HEK293 (cell line): ENCODE measurements around the gene GRIA1.

Experiments used
- CTCF ChIP-seq: fragments of 450-650 bp; formaldehyde crosslinking; IDR thresholded peaks from 2 replicates; pipeline ENCODE4 v1.5.1; 2016; ENCODE audit warnings: missing biosample characterization, missing genetic modification characterization
- GLI4 ChIP-seq: fragments of 450-650 bp; formaldehyde crosslinking; IDR thresholded peaks from 2 replicates; pipeline ENCODE4 v1.5.1; 2016; ENCODE audit warnings: missing biosample characterization, missing genetic modification characterization
- PRDM10 ChIP-seq: fragments of 450-650 bp; formaldehyde crosslinking; IDR thresholded peaks from 2 replicates; pipeline ENCODE4 v1.5.1; 2016; ENCODE audit warnings: missing biosample characterization, missing genetic modification characterization
- ZFHX2 ChIP-seq: fragments of 450-650 bp; formaldehyde crosslinking; conservative IDR thresholded peaks from 2 replicates; pipeline ENCODE4 v1.5.1; 2016; ENCODE audit warnings: missing biosample characterization, missing genetic modification characterization
- ZNF202 ChIP-seq: fragments of 450-650 bp; formaldehyde crosslinking; IDR thresholded peaks from 2 replicates; pipeline ENCODE4 v1.5.1; 2016; ENCODE audit warnings: missing biosample characterization, missing genetic modification characterization, borderline replicate concordance
- ZNF311 ChIP-seq: fragments of 450-650 bp; formaldehyde crosslinking; IDR thresholded peaks from 2 replicates; pipeline ENCODE4 v1.5.1; 2017; ENCODE audit warnings: missing biosample characterization, missing genetic modification characterization, borderline replicate concordance
- ZNF629 ChIP-seq: fragments of 450-650 bp; formaldehyde crosslinking; IDR thresholded peaks from 2 replicates; pipeline ENCODE4 v1.5.1; 2017; ENCODE audit warnings: missing biosample characterization, missing genetic modification characterization
- ZNF776 ChIP-seq: fragments of 450-650 bp; formaldehyde crosslinking; IDR thresholded peaks from 2 replicates; pipeline ENCODE4 v1.5.0; 2017; ENCODE audit warnings: missing biosample characterization, missing genetic modification characterization, borderline replicate concordance

- no peak for TF ChIP-seq CTCF (tag by site-specific recombination)
- no peak for TF ChIP-seq ZNF629 (tag by site-specific recombination)
- no peak for TF ChIP-seq ZNF311
- no peak for TF ChIP-seq ZFHX2 (tag by site-specific recombination)
- no peak for TF ChIP-seq GLI4 (tag by site-specific recombination)
- no peak for TF ChIP-seq ZNF202 (tag by site-specific recombination)
- TF ChIP-seq PRDM10: no peak
- no peak for TF ChIP-seq ZNF776 (tag by site-specific recombination)
Measured at GRCh38 chr5:153751251-153751650, 260.8 kb downstream of the GRIA1 start.
